Esophagus (tissue), 2 donors: ENCODE measurements around the gene PRKCH. TPM values are rescaled to one million over a fixed set of nuclear protein-coding genes. Genes with fewer than 3 reads are reported as not detected.

Source experiments
- H3K27ac ChIP-seq, 2 donors: one replicate each; pipeline ENCODE4 v1.5.1; 2013; ENCODE audit warnings: low read depth in 2 of 2, mild to moderate bottlenecking in 2 of 2, inconsistent platforms in 1 of 2, low read length in 1 of 2, moderate library complexity in 1 of 2
- H3K27me3 ChIP-seq, 2 donors: one replicate each; pipeline ENCODE4 v1.6.1; 2013; ENCODE audit warnings: low read length in 2 of 2, control low read depth in 1 of 2, mild to moderate bottlenecking in 1 of 2; ENCODE audit not compliant: insufficient read depth in 2 of 2, control insufficient read depth in 1 of 2
- H3K36me3 ChIP-seq, 2 donors: one replicate each; pipeline ENCODE4 v1.6.1; 2013; ENCODE audit warnings: low read length in 1 of 2; ENCODE audit not compliant: control insufficient read depth in 2 of 2, insufficient read depth in 2 of 2
- H3K4me1 ChIP-seq, 2 donors: one replicate each; pipeline ENCODE4 v1.6.1; 2013; ENCODE audit warnings: low read length in 1 of 2; ENCODE audit not compliant: control insufficient read depth in 2 of 2, insufficient read depth in 2 of 2
- H3K4me3 ChIP-seq, 2 donors: one replicate each; pipeline ENCODE4 v1.5.1; 2013; ENCODE audit warnings: low read length in 2 of 2, mild to moderate bottlenecking in 2 of 2, low read depth in 1 of 2, moderate library complexity in 1 of 2
- H3K9me3 ChIP-seq, 2 donors: one replicate each; pipeline ENCODE4 v1.6.1; 2013; ENCODE audit warnings: mild to moderate bottlenecking in 2 of 2, low read depth in 1 of 2, low read length in 1 of 2, moderate library complexity in 1 of 2; ENCODE audit not compliant: control insufficient read depth in 2 of 2, insufficient read depth in 1 of 2
- WGBS, 2 donors: extraction: QIAGEN DNeasy Blood & Tissue Kit; methylation state at CpG; one replicate each; pipeline ENCODE4 v1.1.7; 2013; 5-methylcytosine and 5-hydroxymethylcytosine counted together
- polyA plus RNA-seq, 2 donors: library from polyadenylated mRNA; stranded (reverse); fragments of 200-250 nt; gene quantifications; one replicate each; pipeline ENCODE4 v1.2.3, GENCODE V29; 2013
- donor health status: healthy with polysubstance abuse.
- donor health status: Bipolar disorder and iron deficiency.

Gene PRKCH
- polyA plus RNA-seq, 2 donors = 17.3 to 17.6 TPM

GRCh38 chr14:61540931-61541330 lies 219.6 kb downstream of the PRKCH start:
- H3K4me1 ChIP-seq = peaks cover 0 to 8% of the 10 kb centered on the region in 2 donors
- H3K4me3 ChIP-seq = no peak overlapping the region
- H3K36me3 ChIP-seq = peaks cover 0 to 4% of the 10 kb centered on the region in 2 donors
- H3K9me3 ChIP-seq = no peaks in the 10 kb centered on the region
- no peaks in the 10 kb centered on the region for H3K27me3 ChIP-seq
- 83 to 85% methylated on average over 7 of the region's 7 CpGs for WGBS, 2 donors
- no peak overlapping the region for H3K27ac ChIP-seq

- Histone ChIP-seq H3K4me1 (peaks cover under 1 to 8% of the 10 kb centered on the region in 2 donors), H3K27me3 (no peaks in the 10 kb centered on the region), H3K4me3 (no peak overlapping the region), H3K27ac (peak overlapping the region; percentile 60 to 65), H3K9me3 (no peaks in the 10 kb centered on the region), H3K36me3 (peaks cover 0 to 5% of the 10 kb centered on the region in 2 donors)
- WGBS, 2 donors = 62% methylated on average over 8 of the region's 8 CpGs
Observed at GRCh38 chr14:61542848-61543790, 221.7 kb downstream of the PRKCH start.

DNA sequence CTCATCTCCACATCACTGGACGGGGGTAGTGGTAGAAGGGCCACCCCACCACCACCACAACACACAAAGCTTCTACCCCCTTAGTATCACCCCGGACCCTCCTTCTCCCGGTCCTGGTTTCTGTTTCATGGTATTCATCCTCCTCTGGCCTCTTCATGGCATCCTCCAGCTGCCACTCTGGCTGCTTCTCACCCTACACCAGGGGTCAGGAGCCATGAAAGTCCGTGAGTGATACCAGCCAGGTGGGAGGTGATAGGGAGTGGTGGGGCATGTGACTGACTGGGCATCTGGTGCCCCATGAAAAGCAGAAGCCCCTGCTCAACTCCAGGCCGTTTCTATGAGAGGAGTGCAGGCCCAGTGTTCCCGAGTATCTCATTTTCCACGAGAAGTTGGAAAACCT lies 222.6 kb downstream of the PRKCH start:
- 84 to 91% methylated on average over 7 of the region's 7 CpGs for WGBS, 2 donors
- H3K27ac ChIP-seq = peak overlapping the region; percentile 49 to 65
- peaks cover 0 to 8% of the 10 kb centered on the region in 2 donors for H3K36me3 ChIP-seq
- H3K4me3 ChIP-seq = no peak overlapping the region
- no peaks in the 10 kb centered on the region for H3K27me3 ChIP-seq
- no peaks in the 10 kb centered on the region for H3K9me3 ChIP-seq
- H3K4me1 ChIP-seq = peaks cover 3 to 8% of the 10 kb centered on the region in 2 donors

- Histone ChIP-seq H3K27ac (peak overlapping the region; percentile 49 to 72), H3K4me1 (peaks cover 3 to 8% of the 10 kb centered on the region in 2 donors), H3K4me3 (no peak overlapping the region), H3K27me3 (no peaks in the 10 kb centered on the region), H3K9me3 (no peaks in the 10 kb centered on the region), H3K36me3 (peaks cover 0 to 8% of the 10 kb centered on the region in 2 donors)
- 84 to 87% methylated on average over 14 of the region's 14 CpGs for WGBS, 2 donors
Observed at GRCh38 chr14:61544448-61545330, 223.3 kb downstream of the PRKCH start.

DNA sequence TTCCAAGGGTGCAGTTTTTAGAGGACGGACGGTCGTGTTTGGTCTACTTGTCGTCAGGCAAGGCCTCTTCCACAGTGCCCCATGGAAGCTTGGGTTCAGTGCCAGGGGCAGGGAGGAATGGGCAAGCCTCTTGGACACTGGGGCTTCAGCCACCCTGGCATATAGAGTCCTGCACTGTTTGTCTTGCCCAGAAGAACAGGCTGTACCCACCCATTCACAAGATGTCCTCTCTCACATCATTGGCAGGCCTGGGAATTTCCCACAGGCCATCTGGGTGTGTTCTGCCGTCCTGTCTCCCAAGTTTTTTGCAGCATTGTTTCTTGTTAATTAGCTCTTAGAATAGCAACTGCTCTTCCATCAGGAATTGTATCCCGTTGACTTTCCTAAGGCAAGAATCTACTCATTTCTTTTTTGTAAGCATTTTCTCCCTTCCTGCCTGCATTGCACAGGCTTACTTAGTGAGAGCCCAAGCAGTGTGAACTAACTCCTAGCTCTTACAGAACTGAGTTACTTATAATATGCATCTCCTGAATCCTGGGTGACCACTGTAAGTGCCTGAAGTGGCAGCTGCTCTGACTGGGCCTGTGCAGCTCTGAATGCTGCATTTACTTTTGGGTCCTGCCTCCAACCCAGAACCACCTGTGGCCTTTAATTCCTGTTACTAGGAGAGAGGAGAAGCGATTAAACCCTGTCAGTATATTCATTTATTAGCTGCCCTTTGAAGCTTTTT lies 224.5 kb downstream of the PRKCH start:
- no peaks in the 10 kb centered on the region for H3K27me3 ChIP-seq
- no peaks in the 10 kb centered on the region for H3K9me3 ChIP-seq
- 78 to 83% methylated on average over 7 of the region's 7 CpGs for WGBS, 2 donors
- H3K4me3 ChIP-seq = no peak overlapping the region
- H3K27ac ChIP-seq = peak overlapping the region; percentile 36 to 38
- H3K36me3 ChIP-seq = peaks cover 0 to 8% of the 10 kb centered on the region in 2 donors
- H3K4me1 ChIP-seq = peaks cover 3 to 8% of the 10 kb centered on the region in 2 donors

DNA sequence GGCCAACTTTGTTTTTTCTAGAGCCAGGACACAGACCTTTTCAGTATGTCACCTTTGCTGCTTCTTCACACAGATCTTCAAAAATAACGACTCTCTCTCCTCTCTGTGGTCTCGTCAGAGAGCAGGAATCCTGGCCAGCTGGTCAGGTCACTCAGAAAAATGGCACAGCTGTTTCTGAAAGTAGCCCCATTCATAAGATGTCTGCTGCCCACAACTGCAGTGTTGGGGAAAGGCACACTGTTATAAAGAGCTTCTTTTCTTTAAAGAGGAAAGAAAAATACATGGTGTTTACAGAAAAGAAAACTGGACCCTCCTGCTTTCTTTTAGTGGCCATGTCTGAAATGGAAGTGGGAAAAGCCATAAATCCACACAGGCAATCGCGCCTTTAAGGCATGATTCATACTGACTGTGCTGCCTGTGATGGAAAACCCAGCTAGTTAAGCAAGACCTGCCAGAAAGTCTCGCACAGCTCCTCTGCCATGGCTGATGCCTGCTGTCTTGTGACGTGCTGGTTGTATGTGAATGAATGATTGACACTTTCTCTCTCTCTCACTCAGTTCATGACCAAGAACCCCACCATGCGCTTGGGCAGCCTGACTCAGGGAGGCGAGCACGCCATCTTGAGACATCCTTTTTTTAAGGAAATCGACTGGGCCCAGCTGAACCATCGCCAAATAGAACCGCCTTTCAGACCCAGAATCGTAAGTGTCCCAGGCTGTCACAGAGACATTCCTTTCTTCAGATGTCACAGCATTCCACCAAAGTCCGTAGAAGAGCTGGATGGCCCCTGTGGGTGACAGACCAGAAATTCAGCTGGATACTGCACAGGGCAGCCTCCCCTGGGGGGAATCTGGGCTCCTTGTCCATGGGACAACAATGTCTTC lies 226.0 kb downstream of the PRKCH start:
- peaks cover 6 to 7% of the 10 kb centered on the region in 2 donors for H3K4me1 ChIP-seq
- 69 to 82% methylated on average over 14 of the region's 14 CpGs for WGBS, 2 donors
- no peaks in the 10 kb centered on the region for H3K27me3 ChIP-seq

DNA sequence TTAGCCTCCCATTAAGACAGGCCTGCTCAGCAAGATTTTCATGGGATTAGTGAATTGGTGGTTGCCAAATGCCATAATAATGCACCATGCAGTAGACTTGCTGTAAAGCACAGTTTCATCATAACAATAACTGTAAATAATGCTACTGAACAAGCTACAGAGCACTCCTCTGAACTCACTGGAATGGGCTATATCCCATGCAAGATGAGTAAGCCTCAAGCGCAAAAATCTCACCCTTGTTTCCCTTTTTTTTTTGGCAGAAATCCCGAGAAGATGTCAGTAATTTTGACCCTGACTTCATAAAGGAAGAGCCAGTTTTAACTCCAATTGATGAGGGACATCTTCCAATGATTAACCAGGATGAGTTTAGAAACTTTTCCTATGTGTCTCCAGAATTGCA lies 228.0 kb downstream of the PRKCH start:
- peak overlapping the region; percentile 18 to 26 for H3K27ac ChIP-seq
- 67 to 68% methylated on average over 2 of the region's 2 CpGs for whole genome bisulfite sequencing, 2 donors
- H3K36me3 ChIP-seq = peaks cover 0 to 3% of the 10 kb centered on the region in 2 donors
- H3K27me3 ChIP-seq = no peaks in the 10 kb centered on the region
- H3K4me3 ChIP-seq = no peak overlapping the region
- H3K9me3 ChIP-seq = no peaks in the 10 kb centered on the region
- peaks cover 8 to 18% of the 10 kb centered on the region in 2 donors for H3K4me1 ChIP-seq

More for the DNA sequence above, 226.0 kb downstream of the PRKCH start:
- Histone ChIP-seq H3K27ac (peak overlapping the region; percentile 66 to 77), H3K9me3 (no peaks in the 10 kb centered on the region), H3K4me3 (no peak overlapping the region), H3K36me3 (peaks cover 0 to 8% of the 10 kb centered on the region in 2 donors)

DNA sequence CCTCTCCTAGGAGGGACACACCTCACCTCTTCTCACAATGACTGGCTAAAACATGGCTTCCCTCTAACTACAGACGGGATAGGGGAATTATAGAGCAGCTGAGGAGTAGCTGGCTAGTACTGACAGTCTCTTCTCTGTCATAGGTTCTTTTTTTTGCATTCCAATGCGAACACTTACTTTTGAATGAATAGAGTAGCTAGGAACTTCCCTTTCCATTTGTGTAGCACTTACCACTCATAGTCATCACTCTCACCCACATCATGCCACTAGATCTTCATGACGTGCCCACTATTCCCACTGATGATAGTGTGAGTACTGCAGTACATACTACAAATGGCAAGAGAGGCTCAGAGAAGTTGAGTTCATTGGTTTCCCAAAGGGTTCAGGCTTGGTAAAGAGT lies 230.0 kb downstream of the PRKCH start:
- H3K27ac ChIP-seq = no peak overlapping the region
- H3K36me3 ChIP-seq = peaks cover 0 to 3% of the 10 kb centered on the region in 2 donors
- H3K9me3 ChIP-seq = no peaks in the 10 kb centered on the region
- H3K4me1 ChIP-seq = peaks cover 8 to 22% of the 10 kb centered on the region in 2 donors
- WGBS, 2 donors = 87 to 91% methylated on average over 3 of the region's 3 CpGs
- no peaks in the 10 kb centered on the region for H3K27me3 ChIP-seq
- no peak overlapping the region for H3K4me3 ChIP-seq
